Endothelial cell of umbilical vein (primary cell): ENCODE data around the gene GBP3. TPM values are rescaled to one million over a fixed set of nuclear protein-coding genes. Genes with fewer than 3 reads are reported as not detected.

Experiments used
- BruUV-seq: library from RNA; stranded (reverse); fragments of 400-500 nt; replicated peaks from 2 replicates; lab custom pipeline; 2021; lab: Mats Ljungman, UMichigan
- CTCF ChIA-PET: fragments of 300-600, 350-600 bp; sonication (Branson Sonifier 250); formaldehyde crosslinking; loops from one replicate; lab custom pipeline; 2021; ENCODE audit warnings: antibody characterized with exemption, inconsistent platforms; lab: Charles Lee
- POLR2A ChIA-PET: fragments of 300-600, 350-600 bp; sonication (Branson Sonifier 250); formaldehyde crosslinking; loops from one replicate; lab custom pipeline; 2021; ENCODE audit warnings: antibody characterized with exemption, inconsistent platforms; lab: Charles Lee
- DNase-seq: peaks from one replicate; pipeline ENCODE4 v3.0.0-alpha.2; 2011; ENCODE audit warnings: low read depth, low spot score
- FAIRE-seq: peaks from 2 replicates; lab custom pipeline; 2011; peaks lifted over from hg19 to GRCh38; lab: Jason Lieb, UNC
- H2AFZ ChIP-seq: 2 replicates; pipeline ENCODE4 v1.6.0; 2012; ENCODE audit warnings: low read depth, low read length, control low read depth, inconsistent platforms
- H3K27ac ChIP-seq: 2 replicates; pipeline ENCODE4 v1.5.1; 2011; ENCODE audit warnings: low read depth, mild to moderate bottlenecking, control low read depth, low read length, moderate library complexity; ENCODE audit not compliant: insufficient read depth
- H3K27me3 ChIP-seq, 2 experiments: 2 replicates each; pipeline versions ENCODE4 v1.6.0 to v1.6.1; 2011; ENCODE audit warnings: low read length in 2 of 2, mixed read lengths in 1 of 2; ENCODE audit not compliant: control insufficient read depth in 2 of 2, insufficient read depth in 2 of 2
- H3K36me3 ChIP-seq, 2 experiments: 2 replicates in 1 of 2; 3 replicates in 1 of 2; pipeline ENCODE4 v1.5.1; 2011; ENCODE audit warnings: low read length in 2 of 2, mild to moderate bottlenecking in 1 of 2, moderate library complexity in 1 of 2; ENCODE audit not compliant: control insufficient read depth in 2 of 2, insufficient read depth in 2 of 2; ENCODE audit errors: extremely low read depth in 1 of 2
- H3K4me1 ChIP-seq: 3 replicates; pipeline ENCODE4 v1.5.1; 2011; ENCODE audit warnings: mild to moderate bottlenecking, low read length; ENCODE audit not compliant: control insufficient read depth, insufficient read depth; ENCODE audit errors: extremely low read depth
- H3K4me2 ChIP-seq: 2 replicates; pipeline ENCODE4 v1.6.1; 2011; ENCODE audit warnings: low read length, control low read depth, mixed read lengths; ENCODE audit not compliant: insufficient read depth
- H3K4me3 ChIP-seq, 3 experiments: fragments of 200-600 bp in 1 of 3; sonication (generic), shearing (Covaris generic) in 1 of 3; replicated peaks in 1 of 3; 2 replicates each; pipeline ENCODE4 v1.5.1; 2011 to 2016; ENCODE audit warnings: control low read depth in 3 of 3, low read length in 3 of 3, mild to moderate bottlenecking in 2 of 3, inconsistent platforms in 1 of 3, low read depth in 1 of 3, moderate library complexity in 1 of 3; ENCODE audit not compliant: insufficient read depth in 1 of 3
- H3K79me2 ChIP-seq: 2 replicates; pipeline ENCODE4 v1.6.0; 2012; ENCODE audit warnings: low read length, inconsistent platforms; ENCODE audit not compliant: control insufficient read depth, insufficient read depth
- H3K9ac ChIP-seq: replicated peaks from 2 replicates; pipeline ENCODE3; 2011; ENCODE audit warnings: low read length, control low read depth; ENCODE audit not compliant: insufficient read depth; ENCODE audit errors: extremely low read depth
- H3K9me1 ChIP-seq: replicated peaks from 3 replicates; pipeline ENCODE4 v1.6.0; 2011; ENCODE audit warnings: mild to moderate bottlenecking, low read length; ENCODE audit not compliant: control insufficient read depth, insufficient read depth; ENCODE audit errors: extremely low read depth
- H3K9me3 ChIP-seq: replicated peaks from 2 replicates; pipeline ENCODE4 v1.5.1; 2012; ENCODE audit warnings: low read length, inconsistent platforms; ENCODE audit not compliant: control insufficient read depth, insufficient read depth
- H4K20me1 ChIP-seq: replicated peaks from 2 replicates; pipeline ENCODE3; 2011; ENCODE audit warnings: mild to moderate bottlenecking, low read length; ENCODE audit not compliant: control insufficient read depth, insufficient read depth; ENCODE audit errors: extremely low read depth
- CTCF ChIP-seq, 2 donors: IDR thresholded peaks; 1 replicate in 1 of 2; 2 replicates in 1 of 2; pipeline ENCODE4 v1.5.1; 2011; ENCODE audit warnings: low read length in 2 of 2, mild to moderate bottlenecking in 2 of 2, moderate library complexity in 2 of 2, control low read depth in 1 of 2, inconsistent platforms in 1 of 2, low read depth in 1 of 2; ENCODE audit not compliant: insufficient read depth in 1 of 2; ENCODE audit errors: extremely low read depth in 1 of 2
- EZH2 ChIP-seq: IDR thresholded peaks from 2 replicates; pipeline ENCODE4 v1.6.1; 2012; ENCODE audit warnings: borderline replicate concordance, low read depth, mild to moderate bottlenecking, moderate library complexity, low read length, inconsistent platforms; ENCODE audit not compliant: severe bottlenecking
- FOS ChIP-seq: IDR thresholded peaks from 2 replicates; pipeline ENCODE4 v1.6.1; 2011; ENCODE audit warnings: mild to moderate bottlenecking, low read length, moderate library complexity, borderline replicate concordance; ENCODE audit not compliant: insufficient read depth
- GATA2 ChIP-seq: IDR thresholded peaks from 2 replicates; pipeline ENCODE4 v1.7.0; 2011; ENCODE audit warnings: low read depth, mild to moderate bottlenecking, moderate library complexity, mixed read lengths, low read length; ENCODE audit not compliant: insufficient read length, insufficient read depth
- JUN ChIP-seq: IDR thresholded peaks from 2 replicates; pipeline ENCODE4 v1.6.1; 2011; ENCODE audit warnings: borderline replicate concordance, low read depth; ENCODE audit not compliant: insufficient read length, insufficient read depth
- MAX ChIP-seq: IDR thresholded peaks from 2 replicates; pipeline ENCODE4 v1.6.1; 2011; ENCODE audit not compliant: insufficient read depth, insufficient read length
- MYC ChIP-seq: IDR thresholded peaks from one replicate; pipeline ENCODE4 v1.6.1; 2011; ENCODE audit warnings: mild to moderate bottlenecking, low read depth, low read length
- POLR2A ChIP-seq: IDR thresholded peaks from 2 replicates; pipeline ENCODE4 v1.6.1; 2012; ENCODE audit warnings: low read depth, mild to moderate bottlenecking, control low read depth, low read length
- POLR2AphosphoS5 ChIP-seq: IDR thresholded peaks from 2 replicates; pipeline ENCODE4 v1.6.1; 2012; ENCODE audit warnings: low read depth, mild to moderate bottlenecking, control low read depth, low read length, moderate library complexity; ENCODE audit not compliant: insufficient read depth
- dilution Hi-C: fragments of 300-500 bp; cut with MboI; formaldehyde crosslinking; loops from one replicate; pipeline ENCODE4 v1.15.0; 2019; ENCODE audit warnings: low sequenced_read_pairs; ENCODE audit not compliant: extremely low pct_ligation_motif_present
- intact Hi-C: fragments of 100-400 bp; cut with micrococcal nuclease; formaldehyde crosslinking; loops from one replicate; pipeline ENCODE4 v1.10.0; 2022
- polyA plus RNA-seq, 4 experiments: library from polyadenylated mRNA; depleted of rRNA in 3 of 4; stranded (reverse) in 3 of 4; unstranded in 1 of 4; fragments of >200 nt; gene quantifications; 2 replicates each; pipeline versions ENCODE4 v1.2.1 to v1.2.3, GENCODE V29; 2011 to 2012; ENCODE audit warnings: missing spikeins in 1 of 4
- total RNA-seq: library from RNA; stranded (reverse); gene quantifications from 2 replicates; pipeline ENCODE4 v1.2.3, GENCODE V29; 2021

The GBP3 gene
- total and polyA plus RNA-seq, 2 donors (not counting 3 experiments of a cell fraction or from before 2014, with no cell fraction given) = 5.7 to 7.3 TPM

GRCh38 chr1:89025928-89026327 lies 3.3 kb upstream of the GBP3 start:
- no peak overlapping the region for H3K27ac ChIP-seq
- H3K27me3 ChIP-seq = no peaks in the 10 kb centered on the region
- intact Hi-C loops = no loop called here
- no peak for FAIRE-seq
- dilution Hi-C loops = no loop called here
- no peaks in the 10 kb centered on the region for H3K9me3 ChIP-seq
- ChIA-PET POLR2A (no interaction called here), CTCF (no interaction called here)
- H2AFZ ChIP-seq = no peak overlapping the region
- no peak overlapping the region for H3K4me3 ChIP-seq
- DNase-seq = no peak
- no peak overlapping the region for H3K9ac ChIP-seq
- TF ChIP-seq FOS (no peak), POLR2AphosphoS5 (no peak), JUN (no peak), EZH2 (no peak), GATA2 (no peak), MYC (no peak), POLR2A (no peak), CTCF (IDR thresholded peaks at IDR 0.05; ENCODE audit: extremely low read depth in 1 of 2, insufficient read depth in 1 of 2, low read depth in 1 of 2, low read length in 2 of 2) (no peak), MAX (no peak)
- H3K36me3 ChIP-seq = no peaks in the 10 kb centered on the region
- no peak overlapping the region for H3K4me2 ChIP-seq
- no TSS peak for BruUV-seq
- no peaks in the 10 kb centered on the region for H4K20me1 ChIP-seq
- peaks cover 11% of the 10 kb centered on the region for H3K4me1 ChIP-seq
- peaks cover 6% of the 10 kb centered on the region for H3K79me2 ChIP-seq
- no peaks in the 10 kb centered on the region for H3K9me1 ChIP-seq
